Lower leg skin (tissue), 3 donors: ENCODE results near the gene WNT7B.

Source experiments
- CTCF ChIP-seq, 3 donors: fragments of 450-650 bp; IDR thresholded peaks; one replicate each; pipeline ENCODE4 v1.5.1; 2016; ENCODE audit warnings: antibody characterized with exemption in 3 of 3, mild to moderate bottlenecking in 3 of 3, moderate library complexity in 2 of 3
- POLR2A ChIP-seq, 2 donors: fragments of 450-650 bp; IDR thresholded peaks; one replicate each; pipeline ENCODE4 v1.6.1; 2016 to 2017; ENCODE audit warnings: antibody characterized with exemption in 2 of 2, mild to moderate bottlenecking in 1 of 2, moderate library complexity in 1 of 2

- TF ChIP-seq CTCF (IDR thresholded peaks at IDR 0.05) (no peak), POLR2A (IDR thresholded peaks at IDR 0.05) (no peak)
These were observed 96.0 kb downstream of the WNT7B start for GRCh38 chr22:45880716-45881523.
